ENCODE results near the gene KCNJ2.

KCNJ2 gene

GRCh38 chr17:70168977-70169708 is at the start of gene KCNJ2:
Gene KCNJ2 (plus strand): TSS chr17:70169532. CDS start chr17:70175040, 5,508 bp downstream.
- no peak for TF ChIP-seq RAD21 (IDR thresholded peaks at IDR 0.05; ENCODE audit: low read depth)
- no peak for TF ChIP-seq CREB1 (IDR thresholded peaks at IDR 0.05; ENCODE audit: low read depth)
- peak; percentile 61 for TF ChIP-seq MAX (IDR thresholded peaks at IDR 0.05)
- no peak for TF ChIP-seq USF1 (IDR thresholded peaks at IDR 0.05)
- no peak for TF ChIP-seq FOXM1 (IDR thresholded peaks at IDR 0.05; ENCODE audit: borderline replicate concordance, low read depth)

GRCh38 chr17:70119545-70119944 is 49.8 kb upstream of the KCNJ2 start:
- no peak for TF ChIP-seq ZBTB7A (IDR thresholded peaks at IDR 0.05; ENCODE audit: low read depth)
- no peak for TF ChIP-seq RAD21 (IDR thresholded peaks at IDR 0.05; ENCODE audit: low read depth)
- TF ChIP-seq MAX (IDR thresholded peaks at IDR 0.05) = no peak
- TF ChIP-seq TAF1 (IDR thresholded peaks at IDR 0.05; ENCODE audit: low read depth) = no peak
- TF ChIP-seq TCF12 (IDR thresholded peaks at IDR 0.05; ENCODE audit: low read depth) = no peak
- TF ChIP-seq EGR1 (IDR thresholded peaks at IDR 0.05) = no peak
- no peak for TF ChIP-seq USF1 (IDR thresholded peaks at IDR 0.05)

GRCh38 chr17:70119983-70120382 is 49.3 kb upstream of the KCNJ2 start:
- no peak for TF ChIP-seq RAD21 (IDR thresholded peaks at IDR 0.05; ENCODE audit: low read depth)
- TF ChIP-seq EP300 (IDR thresholded peaks at IDR 0.05; ENCODE audit: borderline replicate concordance) = no peak
- TF ChIP-seq ZBTB7A (IDR thresholded peaks at IDR 0.05; ENCODE audit: low read depth) = no peak
- TF ChIP-seq MAX (IDR thresholded peaks at IDR 0.05) = no peak
- TF ChIP-seq TAF1 (IDR thresholded peaks at IDR 0.05; ENCODE audit: low read depth) = no peak

- TF ChIP-seq REST (IDR thresholded peaks at IDR 0.05; ENCODE audit: low read depth) (no peak), CEBPB (IDR thresholded peaks at IDR 0.05) (no peak), FOXM1 (IDR thresholded peaks at IDR 0.05; ENCODE audit: borderline replicate concordance, low read depth) (no peak), EP300 (IDR thresholded peaks at IDR 0.05; ENCODE audit: borderline replicate concordance) (no peak), RAD21 (IDR thresholded peaks at IDR 0.05; ENCODE audit: low read depth) (no peak), TEAD4 (IDR thresholded peaks at IDR 0.05) (no peak), EGR1 (IDR thresholded peaks at IDR 0.05) (no peak), TAF1 (IDR thresholded peaks at IDR 0.05; ENCODE audit: low read depth) (no peak), MAX (IDR thresholded peaks at IDR 0.05) (no peak), YY1 (IDR thresholded peaks at IDR 0.05; ENCODE audit: low read depth) (no peak), NFIC (IDR thresholded peaks at IDR 0.05) (no peak), USF1 (IDR thresholded peaks at IDR 0.05) (no peak), ZBTB7A (IDR thresholded peaks at IDR 0.05; ENCODE audit: low read depth) (no peak), CREB1 (IDR thresholded peaks at IDR 0.05; ENCODE audit: low read depth) (no peak), TCF12 (IDR thresholded peaks at IDR 0.05; ENCODE audit: low read depth) (no peak)
These were observed 48.9 kb upstream of the KCNJ2 start for GRCh38 chr17:70120425-70120824.

- no peak for TF ChIP-seq USF1 (IDR thresholded peaks at IDR 0.05)
- TF ChIP-seq EGR1 (IDR thresholded peaks at IDR 0.05) = no peak
- TF ChIP-seq ZBTB7A (IDR thresholded peaks at IDR 0.05; ENCODE audit: low read depth) = no peak
- TF ChIP-seq REST (IDR thresholded peaks at IDR 0.05; ENCODE audit: low read depth) = no peak
These were observed 48.2 kb upstream of the KCNJ2 start for GRCh38 chr17:70121126-70121525.
